GM21723 (cell line): ENCODE results near the gene TRIM44.

Experiments
- ATAC-seq: cut with Tn5 transposase; IDR thresholded peaks from one replicate; pipeline ENCODE4 v1.9.1; 2021; ENCODE audit warnings: mild to moderate bottlenecking, moderate library complexity; ENCODE audit not compliant: unreplicated experiment

TRIM44 gene

GRCh38 chr11:35785287-35786167, 123.0 kb downstream of the TRIM44 start:
- ATAC-seq, result no peak

GRCh38 chr11:35786188-35786587, 123.6 kb downstream of the TRIM44 start:
- ATAC-seq, result no peak

- ATAC-seq, result no peak
Observed at GRCh38 chr11:35787013-35787504, 124.5 kb downstream of the TRIM44 start.

GRCh38 chr11:35787626-35788025, 125.1 kb downstream of the TRIM44 start:
- ATAC-seq, result no peak

- ATAC-seq, result no peak
Observed at GRCh38 chr11:35791088-35791958, 128.7 kb downstream of the TRIM44 start.

- no peak for ATAC-seq
Observed at GRCh38 chr11:35792148-35792845, 129.7 kb downstream of the TRIM44 start.

GRCh38 chr11:35792846-35793192, 130.2 kb downstream of the TRIM44 start:
- ATAC-seq, result no peak

- ATAC-seq, result no peak
Observed at GRCh38 chr11:35794333-35794732, 131.8 kb downstream of the TRIM44 start.

- no peak for ATAC-seq
Observed at GRCh38 chr11:35794850-35795249, 132.3 kb downstream of the TRIM44 start.

GRCh38 chr11:35796562-35796961, 134.0 kb downstream of the TRIM44 start:
- ATAC-seq, result no peak

GRCh38 chr11:35798423-35798822, 135.8 kb downstream of the TRIM44 start:
- ATAC-seq, result no peak

GRCh38 chr11:35798983-35799382, 136.4 kb downstream of the TRIM44 start:
- no peak for ATAC-seq

GRCh38 chr11:35799655-35800054, 137.1 kb downstream of the TRIM44 start:
- no peak for ATAC-seq

- ATAC-seq, result peak; percentile 85
Observed at GRCh38 chr11:35800970-35801953, 138.7 kb downstream of the TRIM44 start.

- no peak for ATAC-seq
Observed at GRCh38 chr11:35802221-35802620, 139.6 kb downstream of the TRIM44 start.

- no peak for ATAC-seq
Observed at GRCh38 chr11:35802672-35803071, 140.1 kb downstream of the TRIM44 start.

- ATAC-seq, result no peak
Observed at GRCh38 chr11:35803115-35803514, 140.5 kb downstream of the TRIM44 start.

- ATAC-seq, result no peak
Observed at GRCh38 chr11:35804451-35805040, 142.0 kb downstream of the TRIM44 start.

- ATAC-seq, result no peak
Observed at GRCh38 chr11:35809561-35809960, 147.0 kb downstream of the TRIM44 start.
